ENCODE data around the gene HES1. TPM values are rescaled to one million over a fixed set of nuclear protein-coding genes. Genes with fewer than 3 reads are reported as not detected.

Gene HES1
- polyA plus RNA-seq, 1 donor from 2014 or later = 0.25 TPM

- Histone ChIP-seq H3K27me3 (ENCODE audit: insufficient read depth, low read depth, low read length) (no peaks in the 10 kb centered on the region), H4K20me1 (ENCODE audit: insufficient read depth) (no peaks in the 10 kb centered on the region), H3K9me3 (ENCODE audit: low read length) (no peaks in the 10 kb centered on the region), H3K79me2 (replicated peaks; ENCODE audit: insufficient read depth, low read length) (no peaks in the 10 kb centered on the region), H2AFZ (ENCODE audit: low read depth, low read length) (no peak overlapping the region), H3K9me2 (ENCODE audit: insufficient read depth, low read length) (no peaks in the 10 kb centered on the region), H3K4me3 (ENCODE audit: low read length) (no peak overlapping the region), H3K36me3 (ENCODE audit: insufficient read depth, low read length) (no peaks in the 10 kb centered on the region), H3K9ac (ENCODE audit: low read length) (no peak overlapping the region), H3F3A (ENCODE audit: insufficient read depth, low read length, poor library complexity, severe bottlenecking) (no peaks in the 10 kb centered on the region), H3K27ac (ENCODE audit: low read length) (no peak overlapping the region), H3K4me2 (ENCODE audit: low read length) (no peak overlapping the region)
- TF ChIP-seq, protein P1, sequence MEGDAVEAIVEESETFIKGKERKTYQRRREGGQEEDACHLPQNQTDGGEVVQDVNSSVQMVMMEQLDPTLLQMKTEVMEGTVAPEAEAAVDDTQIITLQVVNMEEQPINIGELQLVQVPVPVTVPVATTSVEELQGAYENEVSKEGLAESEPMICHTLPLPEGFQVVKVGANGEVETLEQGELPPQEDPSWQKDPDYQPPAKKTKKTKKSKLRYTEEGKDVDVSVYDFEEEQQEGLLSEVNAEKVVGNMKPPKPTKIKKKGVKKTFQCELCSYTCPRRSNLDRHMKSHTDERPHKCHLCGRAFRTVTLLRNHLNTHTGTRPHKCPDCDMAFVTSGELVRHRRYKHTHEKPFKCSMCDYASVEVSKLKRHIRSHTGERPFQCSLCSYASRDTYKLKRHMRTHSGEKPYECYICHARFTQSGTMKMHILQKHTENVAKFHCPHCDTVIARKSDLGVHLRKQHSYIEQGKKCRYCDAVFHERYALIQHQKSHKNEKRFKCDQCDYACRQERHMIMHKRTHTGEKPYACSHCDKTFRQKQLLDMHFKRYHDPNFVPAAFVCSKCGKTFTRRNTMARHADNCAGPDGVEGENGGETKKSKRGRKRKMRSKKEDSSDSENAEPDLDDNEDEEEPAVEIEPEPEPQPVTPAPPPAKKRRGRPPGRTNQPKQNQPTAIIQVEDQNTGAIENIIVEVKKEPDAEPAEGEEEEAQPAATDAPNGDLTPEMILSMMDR (IDR thresholded peaks at IDR 0.05; ENCODE audit: poor library complexity, severe bottlenecking) = no peak
- TF ChIP-seq TAF1 (IDR thresholded peaks at IDR 0.05; ENCODE audit: low read depth) = no peak
- no peak for TF ChIP-seq RAD21 (conservative IDR thresholded peaks at IDR 0.05)
- no peak for TF ChIP-seq POLR2AphosphoS5 (IDR thresholded peaks at IDR 0.05)
- TF ChIP-seq MXI1 (conservative IDR thresholded peaks at IDR 0.05; ENCODE audit: poor library complexity, severe bottlenecking) = no peak
- TF ChIP-seq SMC3 (conservative IDR thresholded peaks at IDR 0.05; ENCODE audit: poor library complexity) = no peak
These were observed 26.2 kb downstream of the HES1 start for GRCh38 chr3:194162070-194162678.

DNA sequence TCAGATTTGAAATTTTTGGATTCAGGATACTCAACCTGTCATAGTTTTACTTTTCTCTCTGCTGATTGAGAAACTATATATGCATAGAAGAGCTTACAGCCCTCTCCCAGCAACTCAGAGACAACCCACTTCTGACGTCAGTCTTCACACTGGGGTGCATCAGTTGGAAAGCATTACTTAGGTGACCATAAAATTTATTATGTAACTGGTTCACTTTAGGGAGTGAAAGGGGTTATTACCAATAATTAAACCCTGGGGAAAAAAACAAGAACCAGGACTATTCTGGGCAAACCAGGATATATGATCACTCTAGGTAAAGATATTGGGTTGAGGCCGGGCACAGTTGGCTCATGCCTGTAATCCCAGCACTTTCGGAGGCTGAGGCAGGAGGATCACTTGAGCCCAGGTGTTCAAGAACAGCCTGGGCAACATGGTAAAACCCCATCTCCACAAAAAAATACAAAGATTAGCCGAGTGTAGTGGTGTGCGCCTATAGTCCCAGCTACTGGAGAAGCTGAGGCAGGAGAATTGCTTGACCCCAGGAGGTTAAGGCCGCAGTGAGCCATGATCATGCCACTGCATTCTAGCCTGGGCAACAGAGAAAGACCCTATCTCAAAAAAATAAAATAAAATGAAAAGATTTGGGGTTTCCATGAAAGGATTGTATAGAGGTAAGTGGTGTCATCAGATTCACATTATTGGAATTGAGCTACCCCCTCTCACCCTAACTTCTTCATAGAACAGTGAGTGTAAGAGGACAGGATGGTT, 27.1 kb downstream of the HES1 start:
- Histone ChIP-seq H2AFZ (ENCODE audit: low read depth, low read length) (no peak overlapping the region), H3K9me2 (ENCODE audit: insufficient read depth, low read length) (no peaks in the 10 kb centered on the region), H3K4me2 (ENCODE audit: low read length) (no peak overlapping the region), H3K27me3 (ENCODE audit: insufficient read depth, low read depth, low read length) (no peaks in the 10 kb centered on the region), H3K79me2 (replicated peaks; ENCODE audit: insufficient read depth, low read length) (no peaks in the 10 kb centered on the region), H3F3A (ENCODE audit: insufficient read depth, low read length, poor library complexity, severe bottlenecking) (no peaks in the 10 kb centered on the region), H3K9me3 (ENCODE audit: low read length) (no peaks in the 10 kb centered on the region), H3K4me3 (ENCODE audit: low read length) (no peak overlapping the region), H3K36me3 (ENCODE audit: insufficient read depth, low read length) (no peaks in the 10 kb centered on the region), H4K20me1 (ENCODE audit: insufficient read depth) (no peaks in the 10 kb centered on the region), H3K9ac (ENCODE audit: low read length) (no peak overlapping the region), H3K27ac (ENCODE audit: low read length) (no peak overlapping the region)
- no peak for TF ChIP-seq EZH2 (IDR thresholded peaks at IDR 0.05; ENCODE audit: borderline replicate concordance, insufficient read depth, low read length, poor library complexity, severe bottlenecking)

GRCh38 chr3:194163697-194164096, 27.7 kb downstream of the HES1 start:
- Histone ChIP-seq H3K9ac (ENCODE audit: low read length) (no peak overlapping the region), H3K36me3 (ENCODE audit: insufficient read depth, low read length) (no peaks in the 10 kb centered on the region), H4K20me1 (ENCODE audit: insufficient read depth) (no peaks in the 10 kb centered on the region), H3K79me2 (replicated peaks; ENCODE audit: insufficient read depth, low read length) (no peaks in the 10 kb centered on the region), H3K4me2 (ENCODE audit: low read length) (no peak overlapping the region), H3K9me2 (ENCODE audit: insufficient read depth, low read length) (no peaks in the 10 kb centered on the region), H3K27ac (ENCODE audit: low read length) (no peak overlapping the region), H3F3A (ENCODE audit: insufficient read depth, low read length, poor library complexity, severe bottlenecking) (no peaks in the 10 kb centered on the region), H3K27me3 (ENCODE audit: insufficient read depth, low read depth, low read length) (no peaks in the 10 kb centered on the region), H3K9me3 (ENCODE audit: low read length) (no peaks in the 10 kb centered on the region), H2AFZ (ENCODE audit: low read depth, low read length) (no peak overlapping the region), H3K4me3 (ENCODE audit: low read length) (no peak overlapping the region)
- no peak for TF ChIP-seq RAD21 (conservative IDR thresholded peaks at IDR 0.05)

Measured in neural cell (in vitro differentiated cells).